Coronary artery (tissue), 2 donors: ENCODE results near the gene ZNF616.
A peak's percentile ranks its signal among the peaks of the same experiment; 100 is the strongest.
"Not testable (repeated sequence)": the region's sequence is repeated elsewhere in the genome, so short reads cannot be mapped to it uniquely, and the experiment has no call there.

Experiments used
- DNase-seq: peaks from one replicate; pipeline ENCODE4 v3.0.0-alpha.2; 2017; ENCODE audit warnings: low spot score
- H3K27ac ChIP-seq, 2 donors: fragments of 200-600 bp; sonication (generic); one replicate each; pipeline ENCODE4 v1.5.1; 2016 to 2019
- H3K4me3 ChIP-seq: fragments of 200-600 bp; sonication (generic); 2 replicates; pipeline ENCODE4 v1.5.1; 2016; ENCODE audit warnings: mild to moderate bottlenecking, moderate library complexity
- TF ChIP-seq, protein P1 (sequence below): fragments of 200-600 bp; sonication (generic); IDR thresholded peaks from one replicate; pipeline ENCODE4 v1.5.1; 2019; ENCODE audit warnings: antibody characterized with exemption

ZNF616 gene

DNA sequence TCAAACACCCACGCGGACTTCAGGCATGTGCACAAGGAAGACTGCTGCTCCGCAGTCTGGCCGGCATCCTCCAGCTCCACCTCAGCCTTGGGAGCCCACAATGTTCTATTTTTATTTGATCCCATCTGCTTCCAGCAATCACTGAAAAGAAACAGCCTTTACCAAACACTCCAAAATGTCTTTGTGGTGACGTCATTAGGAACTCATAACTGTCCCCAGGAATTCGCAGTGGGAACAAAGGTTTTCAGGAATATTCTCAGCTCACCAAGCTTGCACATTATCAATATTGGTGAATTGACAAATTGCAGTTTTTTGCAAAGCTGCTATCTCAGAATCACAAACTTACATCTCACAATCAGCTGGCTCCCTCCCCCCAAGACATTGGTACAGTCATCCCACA lies 29.0 kb downstream of the ZNF616 start:
- H3K4me3 ChIP-seq: no peak overlapping the region
- H3K27ac ChIP-seq: no peak overlapping the region
- no peak for DNase-seq
- TF ChIP-seq, protein P1, sequence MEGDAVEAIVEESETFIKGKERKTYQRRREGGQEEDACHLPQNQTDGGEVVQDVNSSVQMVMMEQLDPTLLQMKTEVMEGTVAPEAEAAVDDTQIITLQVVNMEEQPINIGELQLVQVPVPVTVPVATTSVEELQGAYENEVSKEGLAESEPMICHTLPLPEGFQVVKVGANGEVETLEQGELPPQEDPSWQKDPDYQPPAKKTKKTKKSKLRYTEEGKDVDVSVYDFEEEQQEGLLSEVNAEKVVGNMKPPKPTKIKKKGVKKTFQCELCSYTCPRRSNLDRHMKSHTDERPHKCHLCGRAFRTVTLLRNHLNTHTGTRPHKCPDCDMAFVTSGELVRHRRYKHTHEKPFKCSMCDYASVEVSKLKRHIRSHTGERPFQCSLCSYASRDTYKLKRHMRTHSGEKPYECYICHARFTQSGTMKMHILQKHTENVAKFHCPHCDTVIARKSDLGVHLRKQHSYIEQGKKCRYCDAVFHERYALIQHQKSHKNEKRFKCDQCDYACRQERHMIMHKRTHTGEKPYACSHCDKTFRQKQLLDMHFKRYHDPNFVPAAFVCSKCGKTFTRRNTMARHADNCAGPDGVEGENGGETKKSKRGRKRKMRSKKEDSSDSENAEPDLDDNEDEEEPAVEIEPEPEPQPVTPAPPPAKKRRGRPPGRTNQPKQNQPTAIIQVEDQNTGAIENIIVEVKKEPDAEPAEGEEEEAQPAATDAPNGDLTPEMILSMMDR: no peak

DNA sequence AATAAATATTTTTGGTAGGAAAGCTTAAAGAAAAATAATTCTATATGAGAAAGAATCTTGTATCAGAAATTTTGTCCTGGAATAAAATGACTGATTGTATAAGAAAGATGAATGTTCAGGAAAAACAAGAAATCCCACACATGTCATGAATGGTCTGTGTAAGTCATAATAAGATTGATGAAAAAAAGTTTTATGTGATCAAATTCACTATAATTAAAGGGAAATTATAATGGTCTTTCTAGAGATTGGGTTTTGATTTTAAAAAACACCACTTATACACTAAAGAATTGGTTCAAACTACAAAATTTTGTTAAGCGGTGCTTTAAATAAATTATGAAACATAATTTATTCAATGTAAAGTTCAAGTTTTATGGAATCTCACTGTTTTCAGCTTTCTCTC lies 37.0 kb downstream of the ZNF616 start:
- TF ChIP-seq, protein P1: no peak
- Histone ChIP-seq H3K4me3 (no peak overlapping the region), H3K27ac (no peak overlapping the region)
- DNase-seq: no peak

DNA sequence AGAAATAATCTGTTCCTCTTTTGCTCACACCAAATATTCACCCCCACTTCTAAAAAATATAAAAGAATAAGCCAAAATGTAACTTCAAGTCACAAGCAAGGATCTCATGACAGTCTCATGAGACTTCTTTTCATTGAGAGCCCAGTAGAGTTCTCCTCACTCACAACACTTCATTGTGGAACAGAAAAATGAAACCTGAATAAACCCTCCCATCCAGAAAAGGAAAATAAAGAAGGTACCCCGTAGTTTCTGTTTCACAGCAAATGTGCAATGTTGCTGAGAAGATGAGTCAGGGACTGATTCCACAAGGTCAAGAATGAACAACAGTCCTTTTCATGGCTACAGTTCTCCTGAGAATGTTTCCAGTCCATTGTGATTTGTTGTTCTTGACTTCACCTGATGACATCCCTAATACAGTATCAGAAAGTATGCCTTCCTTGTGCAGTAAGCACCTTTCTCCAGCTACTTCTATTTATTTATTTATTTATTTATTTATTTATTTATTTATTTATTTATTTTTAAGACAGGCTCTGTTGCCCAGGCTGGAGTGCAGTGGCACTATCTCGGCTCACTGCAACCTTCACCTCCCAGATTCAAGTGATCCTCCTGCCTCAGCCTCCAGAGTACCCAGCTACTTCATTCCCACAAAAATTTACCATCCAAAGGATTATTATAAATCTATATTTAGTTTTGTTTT lies 37.7 kb downstream of the ZNF616 start:
- Histone ChIP-seq H3K27ac (no peak overlapping the region), H3K4me3 (no peak overlapping the region)
- TF ChIP-seq, protein P1: no peak
- DNase-seq: no peak

DNA sequence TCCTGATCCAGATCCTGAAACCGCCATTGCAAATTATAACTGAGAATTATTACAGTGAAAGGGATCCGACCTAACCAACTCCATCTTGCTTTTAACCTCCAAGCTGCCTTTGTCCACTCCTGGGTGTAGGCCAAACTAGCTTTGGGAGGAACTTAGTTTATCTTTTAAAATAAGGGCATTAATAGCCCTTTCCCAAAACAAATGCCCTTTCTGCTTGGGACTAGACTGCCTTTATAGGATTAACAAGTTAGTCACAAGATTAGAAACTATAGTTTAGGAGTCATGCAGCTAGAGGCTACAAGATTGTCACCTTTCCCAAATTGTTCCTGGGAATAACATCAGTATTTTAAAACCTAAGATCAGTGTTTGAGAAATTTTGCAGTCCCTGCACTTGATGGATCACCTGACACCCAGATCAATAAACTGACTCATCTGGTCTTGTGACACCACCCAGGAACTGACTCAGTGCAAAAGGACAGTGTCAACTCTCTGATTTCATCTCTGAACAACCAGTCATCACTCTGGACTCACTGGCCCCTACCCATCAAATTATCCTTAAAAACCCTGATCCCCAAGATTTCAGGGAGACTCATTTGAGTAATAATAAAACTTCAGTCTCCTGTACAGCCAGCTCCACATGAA lies 40.1 kb downstream of the ZNF616 start:
- DNase-seq: no peak
- no peak overlapping the region for H3K27ac ChIP-seq
- no peak overlapping the region for H3K4me3 ChIP-seq
- TF ChIP-seq, protein P1: no peak

DNA sequence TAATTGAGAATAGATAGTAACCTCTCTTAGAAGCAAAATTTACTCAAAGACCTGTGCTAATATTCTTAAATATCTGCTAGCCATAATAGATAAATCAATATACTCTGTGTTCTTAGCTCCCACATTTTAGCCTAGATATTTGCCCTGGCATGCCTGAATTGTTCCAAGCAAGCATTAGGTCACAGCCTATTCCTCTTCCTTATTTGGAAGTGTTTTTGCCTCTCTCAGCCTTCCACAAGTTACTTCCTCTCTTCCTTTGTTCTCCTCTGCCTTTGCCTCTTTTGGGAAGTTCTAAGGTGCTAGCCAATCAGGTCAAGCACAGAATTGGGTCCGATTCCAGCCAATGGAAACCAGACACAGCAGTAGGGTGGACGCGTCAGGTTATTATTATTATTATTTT lies 43.3 kb downstream of the ZNF616 start:
- not testable (repeated sequence) for DNase-seq, H3K4me3 ChIP-seq
- peak overlapping the region in 1 of 2 donors; percentile 17 for H3K27ac ChIP-seq

DNA sequence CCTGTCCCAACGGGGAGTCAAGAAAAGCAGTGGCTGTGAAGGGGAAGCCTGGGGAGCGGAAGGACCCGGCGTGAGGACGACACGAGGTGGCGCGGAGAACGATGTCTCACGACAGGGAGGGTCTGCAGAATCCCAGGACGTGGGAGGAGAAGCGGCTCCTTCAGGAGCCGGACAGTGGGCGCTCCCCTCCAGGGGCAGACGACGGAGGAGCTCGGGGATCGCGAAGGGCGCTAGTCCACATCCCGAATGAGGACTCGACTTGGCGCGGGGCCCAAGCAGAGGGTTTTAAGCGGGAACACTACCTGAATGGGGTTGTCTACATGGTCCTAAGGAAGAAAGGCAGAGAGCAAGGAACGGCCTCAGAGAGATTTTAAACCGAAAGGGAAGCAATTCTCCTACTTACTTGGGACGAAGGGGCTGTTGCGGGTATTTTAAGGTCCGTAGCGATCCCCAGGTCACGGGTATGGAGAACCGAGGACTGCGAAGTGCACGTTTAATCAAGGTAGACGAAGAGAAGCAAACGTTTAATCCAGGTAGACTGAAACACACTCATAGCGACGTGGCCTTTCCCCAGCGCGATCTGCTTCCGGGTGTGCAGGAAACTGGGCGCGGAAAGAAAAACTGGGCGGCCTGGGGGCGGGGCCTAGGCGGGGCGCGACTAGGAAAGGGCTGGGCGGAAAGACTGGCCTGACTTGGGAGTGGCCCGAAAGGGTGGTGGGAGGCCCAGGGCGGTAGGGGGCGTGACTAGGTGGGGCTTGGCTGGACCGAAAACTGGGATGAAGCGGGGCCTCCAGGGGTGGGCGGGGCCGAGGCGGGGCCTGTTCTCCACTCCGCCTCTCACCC lies 44.3 kb downstream of the ZNF616 start, which contains the start of gene ZNF841:
Gene ZNF841, minus strand, starts transcription at position 594 of the 843 bp plus-strand sequence. CDS start 10,964 bp downstream, outside the sequence.
- Histone ChIP-seq H3K27ac (peak within 1 kb of the TSS; percentile 39 to 83), H3K4me3 (peak within 1 kb of the TSS; percentile 90)
- DNase-seq: peak; percentile 98
- TF ChIP-seq, protein P1: no peak

DNA sequence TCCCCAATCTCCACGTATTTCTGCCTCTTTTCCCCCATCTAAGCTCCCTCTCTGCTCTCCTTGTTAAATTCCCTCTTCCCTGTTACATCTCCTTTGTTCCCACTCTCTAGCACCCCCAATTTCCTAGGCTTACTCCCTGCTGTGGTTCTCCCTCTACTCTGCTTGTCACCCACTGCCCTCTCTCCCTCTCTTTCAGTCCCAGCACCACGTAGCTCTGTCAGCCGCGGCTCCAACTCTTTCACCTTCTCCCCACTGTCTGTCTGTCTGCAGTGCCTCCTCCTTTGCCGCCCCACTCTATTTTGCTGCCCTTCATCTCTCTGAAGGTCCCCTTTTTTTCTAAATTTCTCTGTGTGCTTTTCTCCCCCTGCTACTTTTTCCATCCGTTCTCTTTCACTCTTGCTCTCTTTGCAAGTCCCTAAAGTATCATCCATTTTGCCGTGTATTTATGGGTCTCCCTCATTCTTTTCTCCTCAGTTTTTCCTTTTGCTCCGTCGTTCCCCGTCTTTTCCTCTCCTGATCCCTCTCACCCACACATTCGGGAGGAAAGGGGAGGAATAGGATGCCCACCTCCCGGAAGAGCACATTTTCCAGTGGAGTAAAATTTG lies 45.1 kb downstream of the ZNF616 start:
- H3K27ac ChIP-seq: peak overlapping the region; percentile 39 to 83
- TF ChIP-seq, protein P1: no peak
- H3K4me3 ChIP-seq: peak overlapping the region; percentile 90
- DNase-seq: no peak
